HG02840 (cell line): ENCODE data around the gene EFCC1.
"Not testable (repeated sequence)": the region's sequence is repeated elsewhere in the genome, so short reads cannot be mapped to it uniquely, and the experiment has no call there.

ENCODE experiments used
- ATAC-seq: cut with Tn5 transposase; IDR thresholded peaks from one replicate; pipeline ENCODE4 v1.9.1; 2021; ENCODE audit warnings: mild to moderate bottlenecking, moderate library complexity, moderate number of reproducible peaks; ENCODE audit not compliant: unreplicated experiment, low FRiP score

The EFCC1 gene

GRCh38 chr3:129068291-129068886 is 67.3 kb downstream of the EFCC1 start:
- no peak for ATAC-seq

GRCh38 chr3:129069313-129070085 is 68.4 kb downstream of the EFCC1 start:
- not testable (repeated sequence) for ATAC-seq

GRCh38 chr3:129070086-129070885 is 69.2 kb downstream of the EFCC1 start:
- no peak for ATAC-seq

- ATAC-seq: no peak
Observed at GRCh38 chr3:129077222-129077621, 76.1 kb downstream of the EFCC1 start.

GRCh38 chr3:129078510-129078909 is 77.4 kb downstream of the EFCC1 start:
- no peak for ATAC-seq

GRCh38 chr3:129081503-129081902 is 80.4 kb downstream of the EFCC1 start:
- no peak for ATAC-seq

GRCh38 chr3:129082026-129082425 is 80.9 kb downstream of the EFCC1 start:
- ATAC-seq: no peak

GRCh38 chr3:129084501-129084900 is 83.4 kb downstream of the EFCC1 start:
- ATAC-seq: no peak

- ATAC-seq: no peak
Observed at GRCh38 chr3:129085165-129085715, 84.1 kb downstream of the EFCC1 start.

- no peak for ATAC-seq
Observed at GRCh38 chr3:129085818-129086217, 84.7 kb downstream of the EFCC1 start.

GRCh38 chr3:129087138-129087702 is 86.1 kb downstream of the EFCC1 start:
- no peak for ATAC-seq

GRCh38 chr3:129087904-129088303 is 86.8 kb downstream of the EFCC1 start:
- not testable (repeated sequence) for ATAC-seq

GRCh38 chr3:129088312-129088711 is 87.2 kb downstream of the EFCC1 start:
- ATAC-seq: not testable (repeated sequence)
